Measurements from ENCODE around the gene KRTAP3-2.

KRTAP3-2 gene

DNA sequence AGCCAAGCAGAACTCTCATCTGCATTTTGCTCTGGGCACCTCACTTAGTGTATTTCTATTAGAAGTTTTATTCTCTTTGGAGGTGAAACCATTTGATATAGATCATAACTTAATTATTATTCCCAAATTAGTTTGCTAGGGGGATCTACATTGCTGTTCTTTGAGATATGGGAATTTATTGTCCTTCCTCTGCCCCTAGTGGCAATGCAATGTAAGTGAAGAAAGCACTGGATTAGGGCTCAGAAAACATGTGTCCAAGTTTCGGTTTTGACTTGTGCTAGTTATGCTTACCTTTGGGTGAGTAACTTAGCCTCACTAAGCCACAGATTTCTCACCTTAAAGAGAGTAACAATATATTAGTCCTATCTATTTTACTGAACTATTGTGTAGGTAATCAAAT lies 35.9 kb downstream of the KRTAP3-2 start:
- no peak for TF ChIP-seq GATA3 (IDR thresholded peaks at IDR 0.05; ENCODE audit: low read depth, low read length)
- no peak for TF ChIP-seq GATA2 (IDR thresholded peaks at IDR 0.05; ENCODE audit: low read depth, low read length)

DNA sequence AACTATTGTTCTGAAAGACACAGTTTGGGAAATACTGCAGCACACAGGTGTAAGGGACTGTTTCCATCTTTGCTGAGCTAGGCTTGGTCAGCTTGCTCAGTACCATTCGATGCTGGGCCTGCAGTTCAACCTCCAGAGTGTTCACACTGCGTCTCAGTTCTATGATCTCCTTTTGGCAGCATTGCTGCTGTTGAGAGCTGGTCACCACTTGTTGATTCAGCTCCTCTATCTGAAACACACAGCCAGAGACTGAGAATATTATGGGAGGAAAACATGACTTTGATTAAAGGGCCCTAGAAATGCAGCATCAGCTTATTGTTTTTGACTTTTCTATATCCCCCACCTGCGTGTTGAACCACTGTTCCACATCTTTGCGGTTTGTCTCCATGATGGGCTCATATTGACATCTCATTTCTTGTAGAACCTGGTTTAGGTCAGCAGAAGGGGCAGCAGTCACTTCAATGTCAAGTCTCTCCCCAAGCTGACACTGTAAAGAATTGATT lies 37.6 kb downstream of the KRTAP3-2 start:
- TF ChIP-seq GATA3 (IDR thresholded peaks at IDR 0.05; ENCODE audit: low read depth, low read length), result no peak
- TF ChIP-seq GATA2 (IDR thresholded peaks at IDR 0.05; ENCODE audit: low read depth, low read length), result no peak

DNA sequence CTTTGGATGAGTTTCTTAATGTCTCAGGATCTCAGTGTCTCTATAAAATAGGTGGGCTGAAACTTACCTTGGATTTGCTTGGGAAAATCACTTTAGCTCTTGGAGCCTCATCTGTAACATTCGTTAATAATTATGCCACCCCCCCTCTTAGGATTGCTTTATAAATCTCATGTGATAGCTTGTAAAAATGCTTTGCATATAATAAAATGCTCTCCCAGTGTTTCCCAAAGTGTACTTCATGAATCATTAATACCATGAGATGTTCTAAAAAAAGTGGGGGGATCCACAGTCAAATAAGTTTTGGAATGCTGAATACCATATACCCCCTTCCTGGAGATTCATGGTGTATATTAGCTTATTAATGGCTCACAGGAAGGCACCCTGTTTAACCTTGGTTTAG lies 38.1 kb downstream of the KRTAP3-2 start:
- TF ChIP-seq GATA3 (IDR thresholded peaks at IDR 0.05; ENCODE audit: low read depth, low read length), result no peak

DNA sequence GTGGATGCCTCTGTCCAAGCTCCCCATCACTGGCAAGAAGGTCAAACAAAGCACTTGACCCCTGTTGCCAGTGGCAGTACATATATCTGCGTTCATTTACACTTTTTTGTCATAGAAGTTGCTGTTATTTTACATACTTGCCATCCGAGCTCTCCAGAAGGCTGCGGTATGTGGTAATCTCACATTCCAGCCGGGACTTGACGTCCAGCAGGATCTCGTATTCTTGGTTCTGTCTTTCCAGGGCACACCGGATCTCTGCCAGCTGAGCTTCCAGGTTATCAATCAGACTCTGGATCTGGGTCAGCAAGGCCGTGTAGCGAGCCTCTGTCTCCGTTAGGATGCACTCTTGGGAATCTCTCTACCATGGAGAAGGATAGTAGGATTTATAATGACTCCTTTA lies 39.6 kb downstream of the KRTAP3-2 start:
- no peak for TF ChIP-seq GATA2 (IDR thresholded peaks at IDR 0.05; ENCODE audit: low read depth, low read length)
- no peak for TF ChIP-seq GATA3 (IDR thresholded peaks at IDR 0.05; ENCODE audit: low read depth, low read length)

DNA sequence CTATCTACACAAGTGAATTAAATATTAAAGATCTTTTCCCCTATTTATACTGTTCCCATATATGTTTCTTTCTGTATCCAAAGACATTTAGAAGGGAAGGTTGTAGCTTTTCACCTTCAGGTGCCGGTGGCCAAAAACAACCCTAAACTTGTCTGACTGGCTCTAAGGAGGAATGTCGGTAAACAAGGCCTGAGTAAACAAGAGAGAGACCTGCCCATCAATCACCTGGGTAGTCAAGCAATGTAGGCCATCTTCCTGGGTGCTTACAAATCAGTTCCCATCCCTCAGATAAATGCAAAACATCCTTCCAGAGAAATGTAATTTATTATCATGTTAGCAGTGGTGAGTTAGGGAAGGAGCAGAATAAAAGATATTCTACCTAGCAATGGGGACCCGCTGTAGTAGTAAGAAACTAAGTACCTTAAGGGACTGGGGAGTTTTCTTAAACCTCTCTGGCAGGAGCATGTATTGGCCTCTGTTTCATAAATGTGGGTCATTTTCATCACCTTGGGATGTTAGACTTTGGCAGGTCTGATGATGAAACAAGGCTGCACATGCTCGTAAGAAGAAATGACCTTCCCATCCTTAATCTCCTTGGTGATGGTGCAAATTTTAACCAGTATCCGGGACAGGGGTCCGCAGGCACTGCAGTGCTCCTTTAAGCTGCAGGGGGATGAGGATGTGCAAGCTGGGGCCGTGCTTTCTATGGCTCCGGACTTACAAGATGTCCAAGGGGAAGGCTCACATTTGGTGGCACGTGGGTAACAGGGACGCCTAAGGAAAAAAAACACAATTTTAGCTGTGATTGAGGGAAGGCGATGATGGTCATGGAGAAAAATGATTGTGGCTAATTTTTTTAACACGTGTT lies 41.4 kb downstream of the KRTAP3-2 start:
- no peak for TF ChIP-seq GATA3 (IDR thresholded peaks at IDR 0.05; ENCODE audit: low read depth, low read length)

DNA sequence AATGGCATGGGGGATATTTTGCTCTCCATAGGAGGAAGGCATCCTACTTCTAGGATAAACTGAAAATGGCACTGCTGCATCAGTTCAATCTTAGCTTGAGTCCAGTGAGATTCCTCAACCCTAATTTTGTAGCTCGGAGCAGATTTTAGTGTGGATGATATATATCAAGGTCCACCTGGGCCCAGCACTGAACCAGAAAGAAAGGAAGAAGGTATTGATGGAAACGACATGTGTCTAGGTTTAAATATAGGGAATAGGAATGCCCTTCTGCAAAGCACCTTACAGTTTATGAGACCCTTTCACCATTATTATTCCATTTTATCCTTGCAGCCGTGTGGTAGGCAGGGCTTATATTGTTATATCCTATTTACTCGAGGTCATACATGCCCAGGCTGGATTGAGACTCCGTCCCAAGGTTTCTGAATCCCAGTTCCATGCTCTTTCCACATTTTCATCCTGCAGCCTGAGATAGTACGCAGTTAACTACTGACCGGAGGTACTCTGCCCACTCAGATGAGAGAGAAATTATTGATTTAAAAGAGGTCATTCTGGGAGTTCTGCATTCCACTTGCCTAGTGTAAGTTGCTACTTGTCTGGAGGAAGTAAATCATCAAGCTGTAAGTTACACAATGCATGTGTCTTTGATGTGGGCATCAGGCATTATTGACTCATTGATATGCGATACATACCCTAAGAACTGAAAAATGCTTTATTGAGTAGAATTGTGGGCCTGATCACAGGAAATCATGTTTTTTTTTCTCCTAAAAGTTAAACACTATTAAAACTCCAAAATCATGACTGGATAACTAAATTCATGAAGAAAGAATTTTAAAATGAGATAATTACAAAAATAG lies 43.1 kb downstream of the KRTAP3-2 start:
- no peak for TF ChIP-seq GATA2 (IDR thresholded peaks at IDR 0.05; ENCODE audit: low read depth, low read length)

DNA sequence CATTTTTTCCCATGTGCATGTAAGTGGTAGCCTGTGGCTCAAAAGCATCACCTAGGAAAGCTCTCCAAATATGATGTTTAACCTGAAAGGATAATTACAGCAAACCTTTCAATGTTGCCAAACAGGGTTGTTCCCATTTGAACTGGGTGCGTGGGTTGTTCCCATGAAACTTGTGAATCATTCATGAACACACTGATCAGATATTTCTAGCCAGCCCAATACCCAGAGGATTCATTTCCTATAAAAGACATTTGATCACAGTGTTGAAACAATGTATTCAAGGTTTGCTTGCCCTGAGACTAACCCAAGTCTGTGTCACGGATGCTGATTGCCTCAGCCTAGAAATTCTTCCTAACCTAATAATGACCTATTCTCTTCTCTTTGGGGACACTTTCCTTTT lies 45.8 kb downstream of the KRTAP3-2 start:
- TF ChIP-seq GATA3 (IDR thresholded peaks at IDR 0.05; ENCODE audit: low read depth, low read length) (no peak), GATA2 (IDR thresholded peaks at IDR 0.05; ENCODE audit: low read depth, low read length) (no peak)

DNA sequence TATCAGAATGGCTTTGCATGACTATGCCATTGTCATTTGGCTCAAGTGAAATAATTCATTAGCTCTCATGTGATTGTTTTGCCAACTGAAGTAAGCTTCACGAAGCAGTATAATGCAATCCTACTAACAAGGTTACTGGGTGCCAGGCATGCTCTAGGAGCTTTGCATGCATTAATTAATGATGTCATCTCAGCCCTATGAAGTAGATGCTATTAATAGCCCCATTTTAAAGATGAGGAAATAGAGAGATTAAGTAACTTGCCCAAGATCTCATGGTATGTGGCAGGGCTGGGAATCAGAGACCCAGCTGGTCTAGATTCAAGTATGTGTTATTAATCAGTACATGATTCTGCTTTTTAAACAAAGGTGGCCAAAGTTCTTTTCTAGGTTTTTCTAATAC lies 47.0 kb downstream of the KRTAP3-2 start:
- TF ChIP-seq GATA3 (IDR thresholded peaks at IDR 0.05; ENCODE audit: low read depth, low read length) (no peak), GATA2 (IDR thresholded peaks at IDR 0.05; ENCODE audit: low read depth, low read length) (no peak)

DNA sequence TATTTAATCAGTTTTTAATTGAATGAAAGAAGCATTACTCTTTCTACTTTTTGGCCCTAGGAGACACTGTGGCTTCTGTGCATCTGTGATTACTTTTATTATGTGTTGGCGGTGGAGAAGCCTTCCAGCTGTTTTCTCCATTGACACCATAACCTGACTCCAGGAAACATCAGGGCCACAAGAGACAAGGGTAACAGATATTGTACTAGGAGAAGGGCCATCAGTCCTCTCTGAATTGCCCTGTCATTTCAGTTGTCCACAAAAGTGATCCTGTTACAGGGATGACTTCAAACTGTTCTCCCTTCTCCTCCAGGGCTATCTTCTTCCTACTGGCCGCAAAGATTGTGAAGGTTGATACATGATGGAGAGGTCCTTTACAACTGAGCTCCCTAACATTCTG lies 47.6 kb downstream of the KRTAP3-2 start:
- TF ChIP-seq GATA3 (IDR thresholded peaks at IDR 0.05; ENCODE audit: low read depth, low read length), result no peak
- TF ChIP-seq GATA2 (IDR thresholded peaks at IDR 0.05; ENCODE audit: low read depth, low read length), result no peak

DNA sequence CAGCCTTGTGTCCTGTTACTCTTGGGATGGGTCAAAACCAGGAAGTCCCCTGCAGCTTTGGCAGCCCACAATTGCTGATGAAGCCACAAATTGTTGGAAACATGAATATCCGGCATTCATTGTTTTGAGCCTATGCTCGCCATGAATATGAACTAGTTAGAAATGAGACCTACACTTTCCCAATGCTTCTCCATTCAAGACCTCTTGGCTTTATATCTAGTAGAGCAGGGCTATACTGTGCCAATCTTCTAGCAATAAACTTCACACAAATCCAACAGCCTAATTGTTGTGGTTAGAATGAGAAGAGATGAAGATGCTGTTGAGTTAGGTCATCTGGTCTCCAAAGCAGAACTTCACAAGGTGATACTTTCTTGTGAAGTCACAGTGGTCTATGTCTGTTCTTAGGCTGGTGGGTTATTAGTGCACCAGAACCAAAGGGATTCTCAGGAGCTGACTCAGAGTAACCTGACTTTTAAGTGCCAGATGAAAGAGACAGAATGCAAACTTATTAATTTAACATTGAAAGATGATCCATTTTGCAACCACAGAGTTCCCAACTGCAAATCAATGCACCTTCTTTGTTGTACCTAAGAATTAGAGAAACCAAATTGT lies 48.6 kb downstream of the KRTAP3-2 start:
- TF ChIP-seq GATA2 (IDR thresholded peaks at IDR 0.05; ENCODE audit: low read depth, low read length) (no peak), GATA3 (IDR thresholded peaks at IDR 0.05; ENCODE audit: low read depth, low read length) (no peak)

DNA sequence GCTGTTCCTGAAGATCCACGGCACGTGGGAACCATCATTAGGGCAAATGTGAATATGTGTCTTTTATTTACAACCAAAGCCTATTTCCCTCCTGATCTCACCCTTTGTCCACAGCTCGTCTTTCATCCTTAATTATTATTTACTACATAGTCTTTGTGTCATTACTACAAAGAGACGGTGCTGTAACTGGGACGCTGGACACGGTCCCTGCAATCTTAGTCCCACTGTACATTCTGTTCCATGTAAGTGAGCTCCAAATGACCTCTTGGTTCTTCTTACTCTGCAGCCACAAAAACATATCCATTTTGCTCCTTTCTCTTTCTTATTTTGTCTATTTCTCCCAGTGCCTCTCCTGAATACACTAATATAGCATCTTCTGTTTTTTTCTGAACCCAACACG lies 49.5 kb downstream of the KRTAP3-2 start:
- TF ChIP-seq GATA2 (IDR thresholded peaks at IDR 0.05; ENCODE audit: low read depth, low read length), result no peak
- no peak for TF ChIP-seq GATA3 (IDR thresholded peaks at IDR 0.05; ENCODE audit: low read depth, low read length)

DNA sequence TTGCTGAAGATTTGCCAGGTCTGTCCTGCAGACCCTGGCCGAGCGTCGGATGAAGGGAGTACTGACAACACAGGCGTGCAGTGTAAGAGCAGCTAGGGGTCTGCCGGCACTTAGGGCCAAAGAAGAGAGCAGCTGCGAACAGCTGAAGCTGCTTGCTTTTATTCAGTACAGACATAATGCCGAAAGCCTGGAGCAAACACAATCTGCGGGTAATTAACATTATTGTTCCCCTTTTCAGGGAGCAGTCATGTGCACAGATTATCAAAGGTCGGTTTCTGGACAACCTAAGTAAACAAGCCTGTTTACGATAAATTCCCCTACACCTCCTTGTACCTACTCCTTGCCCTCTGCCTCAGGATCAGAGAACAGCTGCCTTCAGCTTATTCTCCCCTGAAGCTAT lies 50.3 kb downstream of the KRTAP3-2 start:
- no peak for TF ChIP-seq GATA3 (IDR thresholded peaks at IDR 0.05; ENCODE audit: low read depth, low read length)
- TF ChIP-seq GATA2 (IDR thresholded peaks at IDR 0.05; ENCODE audit: low read depth, low read length), result no peak
